Astrocyte (in vitro differentiated cells and primary cell): ENCODE results near the gene SEMA6C. TPM values are rescaled to one million over a fixed set of nuclear protein-coding genes. Genes with fewer than 3 reads are reported as not detected.
"Not testable (repeated sequence)": the region's sequence is repeated elsewhere in the genome, so short reads cannot be mapped to it uniquely, and the experiment has no call there.

Experiments used
- DNase-seq: peaks from one replicate; pipeline ENCODE4 v3.0.0-alpha.2; 2010; ENCODE audit warnings: low read depth
- FAIRE-seq: peaks from 2 replicates; lab custom pipeline; 2011; peaks lifted over from hg19 to GRCh38; lab: Jason Lieb, UNC
- H2AFZ ChIP-seq: 2 replicates; pipeline ENCODE4 v1.6.0; 2012; ENCODE audit warnings: low read depth, low read length, inconsistent platforms
- H3K27ac ChIP-seq: 2 replicates; pipeline ENCODE4 v1.5.1; 2011; ENCODE audit warnings: low read depth, low read length, inconsistent platforms
- H3K27me3 ChIP-seq: 2 replicates; pipeline ENCODE4 v1.6.0; 2011; ENCODE audit warnings: low read length, inconsistent platforms; ENCODE audit not compliant: insufficient read depth
- H3K36me3 ChIP-seq: 2 replicates; pipeline ENCODE4 v1.5.1; 2011; ENCODE audit warnings: low read length, inconsistent platforms; ENCODE audit not compliant: insufficient read depth
- H3K4me1 ChIP-seq: 2 replicates; pipeline ENCODE4 v1.5.1; 2011; ENCODE audit warnings: low read length, inconsistent platforms; ENCODE audit not compliant: insufficient read depth
- H3K4me2 ChIP-seq: 2 replicates; pipeline ENCODE4 v1.6.0; 2012; ENCODE audit warnings: low read length, inconsistent platforms
- H3K4me3 ChIP-seq: 2 replicates; pipeline ENCODE4 v1.5.1; 2011; ENCODE audit warnings: low read depth, mild to moderate bottlenecking, low read length, inconsistent platforms; ENCODE audit not compliant: insufficient read depth
- H3K79me2 ChIP-seq: 2 replicates; pipeline ENCODE4 v1.6.0; 2012; ENCODE audit warnings: mild to moderate bottlenecking, low read length, inconsistent platforms; ENCODE audit not compliant: insufficient read depth
- H3K9ac ChIP-seq: 2 replicates; pipeline ENCODE4 v1.6.0; 2012; ENCODE audit warnings: mild to moderate bottlenecking, low read length, inconsistent platforms
- H3K9me3 ChIP-seq: 2 replicates; pipeline ENCODE4 v1.5.1; 2012; ENCODE audit warnings: low read depth, mild to moderate bottlenecking, low read length, inconsistent platforms; ENCODE audit not compliant: insufficient read depth
- H4K20me1 ChIP-seq: 2 replicates; pipeline ENCODE4 v1.6.0; 2012; ENCODE audit warnings: low read length, inconsistent platforms; ENCODE audit not compliant: insufficient read depth
- H3K27ac Mint-ChIP-seq: one replicate; pipeline ENCODE4 v1.8.0; 2021; ENCODE audit warnings: mild to moderate bottlenecking, mixed read lengths; ENCODE audit not compliant: unreplicated experiment
- H3K27me3 Mint-ChIP-seq: one replicate; pipeline ENCODE4 v1.8.0; 2021; ENCODE audit warnings: low read depth, mixed read lengths; ENCODE audit not compliant: unreplicated experiment
- H3K36me3 Mint-ChIP-seq: one replicate; pipeline ENCODE4 v1.8.0; 2021; ENCODE audit warnings: low read depth, mixed read lengths; ENCODE audit not compliant: unreplicated experiment
- H3K4me1 Mint-ChIP-seq: one replicate; pipeline ENCODE4 v1.8.0; 2021; ENCODE audit warnings: low read depth, mixed read lengths; ENCODE audit not compliant: unreplicated experiment
- H3K4me3 Mint-ChIP-seq: one replicate; pipeline ENCODE4 v1.8.0; 2021; ENCODE audit warnings: mild to moderate bottlenecking, moderate library complexity, mixed read lengths; ENCODE audit not compliant: unreplicated experiment
- H3K9me3 Mint-ChIP-seq: one replicate; pipeline ENCODE4 v1.8.0; 2021; ENCODE audit warnings: mild to moderate bottlenecking, mixed read lengths; ENCODE audit not compliant: unreplicated experiment
- EZH2 ChIP-seq: IDR thresholded peaks from 2 replicates; pipeline ENCODE4 v1.6.1; 2012; ENCODE audit warnings: mild to moderate bottlenecking, low read length, inconsistent platforms; ENCODE audit not compliant: insufficient read depth
- total RNA-seq: library from RNA; stranded (reverse); gene quantifications from 2 replicates; pipeline ENCODE4 v1.2.1, GENCODE V29; 2021
- TF ChIP-seq, protein P1 (sequence below): IDR thresholded peaks from 2 replicates; pipeline ENCODE4 v1.5.1; 2011; ENCODE audit warnings: low read depth, mild to moderate bottlenecking, inconsistent platforms, low read length, moderate library complexity; ENCODE audit not compliant: insufficient read depth

SEMA6C gene
- total RNA-seq, 1 donor from 2014 or later = 7.4 TPM

GRCh38 chr1:151106894-151107293, 39.5 kb downstream of the SEMA6C start:
- Mint-ChIP-seq H3K27me3 (no peaks in the 10 kb centered on the region), H3K9me3 (no peaks in the 10 kb centered on the region), H3K4me3 (no peak overlapping the region), H3K4me1 (peaks cover 5% of the 10 kb centered on the region), H3K36me3 (peaks cover 2% of the 10 kb centered on the region), H3K27ac (no peak overlapping the region)
- peak overlapping the region; percentile 16 for H3K4me2 ChIP-seq
- H3K4me1 ChIP-seq = peaks cover 4% of the 10 kb centered on the region
- FAIRE-seq (no peak), DNase-seq (peak; percentile 32)
- no peak overlapping the region for H3K4me3 ChIP-seq
- no peaks in the 10 kb centered on the region for H3K79me2 ChIP-seq
- no peaks in the 10 kb centered on the region for H3K36me3 ChIP-seq
- TF ChIP-seq, protein P1, sequence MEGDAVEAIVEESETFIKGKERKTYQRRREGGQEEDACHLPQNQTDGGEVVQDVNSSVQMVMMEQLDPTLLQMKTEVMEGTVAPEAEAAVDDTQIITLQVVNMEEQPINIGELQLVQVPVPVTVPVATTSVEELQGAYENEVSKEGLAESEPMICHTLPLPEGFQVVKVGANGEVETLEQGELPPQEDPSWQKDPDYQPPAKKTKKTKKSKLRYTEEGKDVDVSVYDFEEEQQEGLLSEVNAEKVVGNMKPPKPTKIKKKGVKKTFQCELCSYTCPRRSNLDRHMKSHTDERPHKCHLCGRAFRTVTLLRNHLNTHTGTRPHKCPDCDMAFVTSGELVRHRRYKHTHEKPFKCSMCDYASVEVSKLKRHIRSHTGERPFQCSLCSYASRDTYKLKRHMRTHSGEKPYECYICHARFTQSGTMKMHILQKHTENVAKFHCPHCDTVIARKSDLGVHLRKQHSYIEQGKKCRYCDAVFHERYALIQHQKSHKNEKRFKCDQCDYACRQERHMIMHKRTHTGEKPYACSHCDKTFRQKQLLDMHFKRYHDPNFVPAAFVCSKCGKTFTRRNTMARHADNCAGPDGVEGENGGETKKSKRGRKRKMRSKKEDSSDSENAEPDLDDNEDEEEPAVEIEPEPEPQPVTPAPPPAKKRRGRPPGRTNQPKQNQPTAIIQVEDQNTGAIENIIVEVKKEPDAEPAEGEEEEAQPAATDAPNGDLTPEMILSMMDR = no peak
- TF ChIP-seq EZH2 = no peak
- no peak overlapping the region for H3K9ac ChIP-seq
- no peak overlapping the region for H2AFZ ChIP-seq
- no peaks in the 10 kb centered on the region for H3K9me3 ChIP-seq
- no peaks in the 10 kb centered on the region for H3K27me3 ChIP-seq
- H4K20me1 ChIP-seq = no peaks in the 10 kb centered on the region
- H3K27ac ChIP-seq = no peak overlapping the region

DNA sequence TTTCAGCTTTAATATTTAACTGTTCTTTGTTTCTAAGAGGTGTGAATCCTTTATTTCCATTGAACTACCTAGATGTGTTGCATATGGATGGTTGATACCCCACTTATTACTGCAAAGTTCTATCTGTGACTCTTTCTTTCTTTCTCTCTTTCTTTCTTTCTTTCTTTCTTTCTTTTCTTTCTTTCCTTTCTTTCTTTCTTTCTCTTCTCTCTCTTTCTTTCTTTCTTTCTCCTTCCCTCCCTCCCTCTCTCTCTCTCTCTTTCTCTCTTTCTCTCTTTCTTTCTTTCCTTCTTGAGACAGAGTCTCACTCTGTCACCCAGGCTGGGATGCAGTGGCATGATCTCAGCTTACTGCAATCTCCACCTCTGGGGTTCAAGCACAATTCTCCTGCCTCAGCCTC, 41.8 kb downstream of the SEMA6C start:
- no peak overlapping the region for H3K27ac Mint-ChIP-seq
- Histone ChIP-seq H3K27ac (no peak overlapping the region), H2AFZ (no peak overlapping the region), H3K4me2 (no peak overlapping the region), H3K4me1 (peaks cover 4% of the 10 kb centered on the region), H3K79me2 (no peaks in the 10 kb centered on the region), H3K4me3 (no peak overlapping the region), H3K36me3 (no peaks in the 10 kb centered on the region), H3K9ac (no peak overlapping the region), H4K20me1 (no peaks in the 10 kb centered on the region), H3K9me3 (no peaks in the 10 kb centered on the region), H3K27me3 (no peaks in the 10 kb centered on the region)
- H3K9me3 Mint-ChIP-seq = no peaks in the 10 kb centered on the region
- FAIRE-seq = no peak
- peaks cover 5% of the 10 kb centered on the region for H3K4me1 Mint-ChIP-seq
- no peaks in the 10 kb centered on the region for H3K27me3 Mint-ChIP-seq
- no peak overlapping the region for H3K4me3 Mint-ChIP-seq
- no peak for TF ChIP-seq EZH2
- TF ChIP-seq, protein P1 = no peak
- peaks cover 2% of the 10 kb centered on the region for H3K36me3 Mint-ChIP-seq
- no peak for DNase-seq

DNA sequence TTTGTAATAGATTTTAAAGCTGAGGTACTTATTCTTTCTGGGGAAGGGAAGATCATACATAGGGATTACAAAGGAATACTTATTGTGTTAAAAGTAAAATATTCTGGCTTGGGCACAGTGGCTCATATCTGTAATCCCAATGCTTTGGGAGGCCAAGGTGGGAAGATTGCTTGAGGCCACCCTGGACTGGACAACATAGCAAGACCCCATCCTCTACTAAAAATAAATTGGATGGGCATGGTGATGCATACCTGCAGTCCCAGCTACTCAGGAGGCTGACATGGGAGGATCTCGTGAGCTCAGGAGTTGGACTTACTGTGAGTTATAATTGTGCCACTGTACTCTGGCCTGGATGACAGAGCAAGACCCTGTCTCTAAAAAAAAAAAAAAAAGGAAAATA, 48.3 kb downstream of the SEMA6C start:
- H3K4me3 ChIP-seq = no peak overlapping the region
- H3K36me3 ChIP-seq = no peaks in the 10 kb centered on the region
- TF ChIP-seq EZH2 = no peak
- no peak overlapping the region for H3K27ac ChIP-seq
- H2AFZ ChIP-seq = no peak overlapping the region
- no peaks in the 10 kb centered on the region for H3K9me3 Mint-ChIP-seq
- no peaks in the 10 kb centered on the region for H3K27me3 Mint-ChIP-seq
- H3K27ac Mint-ChIP-seq = no peak overlapping the region
- FAIRE-seq (no peak), DNase-seq (no peak)
- no peaks in the 10 kb centered on the region for H3K27me3 ChIP-seq
- no peak overlapping the region for H3K4me3 Mint-ChIP-seq
- H3K9ac ChIP-seq = no peak overlapping the region
- H3K9me3 ChIP-seq = no peaks in the 10 kb centered on the region
- no peaks in the 10 kb centered on the region for H3K79me2 ChIP-seq
- no peaks in the 10 kb centered on the region for H3K36me3 Mint-ChIP-seq
- H4K20me1 ChIP-seq = no peaks in the 10 kb centered on the region
- no peaks in the 10 kb centered on the region for H3K4me1 ChIP-seq
- H3K4me2 ChIP-seq = no peak overlapping the region
- no peaks in the 10 kb centered on the region for H3K4me1 Mint-ChIP-seq

DNA sequence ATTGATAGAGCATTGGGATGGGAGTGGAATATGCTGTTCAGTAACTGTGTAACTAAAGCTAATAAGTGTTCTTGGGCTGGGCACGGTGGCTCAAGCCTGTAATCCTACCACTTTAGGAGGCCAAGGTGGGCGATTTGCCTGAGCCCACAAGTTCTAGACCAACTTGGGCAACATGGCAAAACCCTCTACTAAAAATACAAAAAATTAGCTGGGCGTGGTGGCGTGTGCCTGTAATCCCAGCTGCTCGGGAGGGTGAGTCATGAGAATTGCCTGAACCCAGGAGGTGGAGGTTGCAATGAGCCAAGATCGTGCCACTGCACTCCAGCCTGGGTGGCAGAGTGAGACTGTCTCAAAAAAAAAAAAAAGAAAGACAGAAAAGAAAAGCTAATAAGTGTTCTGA, 49.0 kb downstream of the SEMA6C start:
- FAIRE-seq, H3K36me3 Mint-ChIP-seq, H3K9ac ChIP-seq, H3K9me3 ChIP-seq, H3K4me3 ChIP-seq, H3K4me1 ChIP-seq, H3K4me2 ChIP-seq, H3K27ac ChIP-seq, DNase-seq, H3K27me3 Mint-ChIP-seq, H3K4me3 Mint-ChIP-seq, H3K4me1 Mint-ChIP-seq, H3K36me3 ChIP-seq, H2AFZ ChIP-seq, H3K27me3 ChIP-seq, H4K20me1 ChIP-seq, H3K27ac Mint-ChIP-seq, H3K79me2 ChIP-seq, H3K9me3 Mint-ChIP-seq: not testable (repeated sequence)
